GM03348 (cell line): ENCODE results near the gene C14orf93.
A peak's percentile ranks its signal among the peaks of the same experiment; 100 is the strongest.

Source experiments
- DNase-seq: peaks from one replicate; pipeline ENCODE4 v3.0.0; 2012; ENCODE audit warnings: low spot score

The C14orf93 gene

DNA sequence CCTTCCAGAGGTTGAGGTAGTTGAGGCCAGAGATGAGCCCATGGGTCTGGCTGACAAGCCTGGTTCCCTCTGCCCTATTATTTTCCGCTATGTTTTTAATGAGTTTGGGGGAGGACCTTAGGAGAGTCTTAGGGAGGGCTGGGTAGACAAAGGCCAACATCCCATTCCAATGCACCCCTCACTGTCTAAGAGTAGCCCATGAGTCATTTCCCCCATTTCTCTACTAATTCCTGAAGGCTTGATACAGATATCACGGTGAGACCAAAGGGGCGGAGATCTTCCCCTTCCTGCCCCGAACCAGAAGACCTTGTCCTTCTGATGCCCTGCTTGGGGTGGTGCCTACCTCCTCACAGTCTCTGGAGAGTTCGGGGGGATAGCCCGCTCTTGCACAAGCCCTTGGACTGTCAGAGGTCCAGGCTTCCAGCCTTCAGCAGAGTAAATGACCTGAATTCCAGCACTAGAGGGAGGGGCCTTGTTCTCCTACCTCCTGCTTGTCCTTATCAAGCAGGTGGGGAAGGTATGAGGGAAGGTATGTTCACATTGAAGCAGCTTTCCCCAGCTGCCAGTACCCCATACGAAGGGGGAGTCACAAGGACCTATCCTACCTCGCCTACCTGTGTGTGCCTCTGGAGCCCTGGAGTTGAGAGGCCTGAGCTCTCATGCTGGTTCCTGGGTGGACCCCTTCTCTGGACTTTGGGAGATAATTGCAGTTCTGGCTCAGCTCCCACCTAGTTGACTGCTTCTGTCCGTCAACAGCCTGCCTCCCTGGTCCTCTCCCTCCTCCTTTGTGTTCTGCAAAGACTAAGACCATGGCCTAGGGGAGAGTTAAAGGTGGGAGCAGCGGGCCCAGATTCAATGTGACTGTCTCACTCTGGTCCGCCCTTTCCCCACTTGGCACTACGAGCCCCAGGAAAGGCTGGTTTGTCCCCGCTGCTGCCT lies 35.7 kb upstream of the C14orf93 start:
- DNase-seq: no peak

DNA sequence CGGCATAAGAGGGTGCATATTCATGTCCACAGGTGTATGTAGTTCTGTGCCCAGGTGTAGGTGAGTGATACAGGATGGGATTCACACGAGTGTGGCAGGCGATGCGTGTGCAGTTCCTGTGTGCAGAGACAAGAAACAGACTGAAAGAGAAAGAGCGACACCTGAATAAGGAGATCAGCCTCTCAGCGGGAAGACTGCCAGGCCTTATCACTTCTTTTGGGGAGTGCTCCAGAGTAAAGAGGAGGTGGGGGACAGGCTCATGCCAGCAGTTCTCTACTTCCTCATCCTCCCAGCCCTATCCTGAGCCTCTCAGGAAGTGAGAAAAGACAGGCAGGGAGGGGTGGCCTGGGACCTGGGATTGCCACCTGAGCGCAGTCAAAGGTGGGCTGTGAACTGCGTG lies 34.9 kb upstream of the C14orf93 start:
- no peak for DNase-seq

DNA sequence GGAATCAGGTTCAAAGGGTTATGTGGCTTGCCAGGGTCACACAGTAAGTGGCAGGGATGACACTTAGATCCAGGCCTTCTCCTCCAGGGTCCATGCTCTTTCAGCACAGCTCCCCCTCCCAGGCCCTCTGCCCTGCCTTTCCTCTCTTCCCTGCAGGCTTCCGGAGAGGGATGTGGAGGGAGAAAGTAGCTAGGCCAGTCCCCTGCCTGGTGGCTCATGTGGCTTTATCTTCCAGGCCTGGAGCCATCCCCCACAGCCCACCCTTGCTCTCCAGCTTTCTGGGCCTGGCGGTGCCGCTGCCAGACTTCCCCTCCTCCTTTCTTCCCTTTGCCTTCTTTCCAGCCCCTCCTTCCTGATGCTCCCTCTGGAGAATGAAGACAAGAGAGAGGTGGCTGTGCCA lies 33.8 kb upstream of the C14orf93 start:
- DNase-seq: no peak

DNA sequence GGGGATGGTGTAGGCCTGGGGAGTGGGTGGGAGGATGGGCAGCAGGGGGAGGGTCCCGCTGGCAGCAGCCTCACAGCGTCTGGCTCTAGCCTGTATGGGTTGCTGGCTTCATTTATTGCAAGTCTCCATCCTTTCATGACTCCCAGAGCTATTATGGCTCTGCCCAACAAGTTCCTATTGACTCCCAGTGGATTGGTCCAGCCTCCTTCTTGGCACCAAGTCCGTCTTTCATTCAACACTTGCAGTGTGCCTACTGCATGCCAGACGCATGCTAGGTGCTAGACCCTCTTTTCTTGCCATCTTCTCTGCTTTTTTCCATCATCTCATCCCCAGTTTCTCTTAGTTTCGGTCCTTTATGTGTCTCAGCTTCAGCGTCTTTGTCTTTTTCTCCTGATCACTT lies 33.2 kb upstream of the C14orf93 start:
- DNase-seq: no peak

DNA sequence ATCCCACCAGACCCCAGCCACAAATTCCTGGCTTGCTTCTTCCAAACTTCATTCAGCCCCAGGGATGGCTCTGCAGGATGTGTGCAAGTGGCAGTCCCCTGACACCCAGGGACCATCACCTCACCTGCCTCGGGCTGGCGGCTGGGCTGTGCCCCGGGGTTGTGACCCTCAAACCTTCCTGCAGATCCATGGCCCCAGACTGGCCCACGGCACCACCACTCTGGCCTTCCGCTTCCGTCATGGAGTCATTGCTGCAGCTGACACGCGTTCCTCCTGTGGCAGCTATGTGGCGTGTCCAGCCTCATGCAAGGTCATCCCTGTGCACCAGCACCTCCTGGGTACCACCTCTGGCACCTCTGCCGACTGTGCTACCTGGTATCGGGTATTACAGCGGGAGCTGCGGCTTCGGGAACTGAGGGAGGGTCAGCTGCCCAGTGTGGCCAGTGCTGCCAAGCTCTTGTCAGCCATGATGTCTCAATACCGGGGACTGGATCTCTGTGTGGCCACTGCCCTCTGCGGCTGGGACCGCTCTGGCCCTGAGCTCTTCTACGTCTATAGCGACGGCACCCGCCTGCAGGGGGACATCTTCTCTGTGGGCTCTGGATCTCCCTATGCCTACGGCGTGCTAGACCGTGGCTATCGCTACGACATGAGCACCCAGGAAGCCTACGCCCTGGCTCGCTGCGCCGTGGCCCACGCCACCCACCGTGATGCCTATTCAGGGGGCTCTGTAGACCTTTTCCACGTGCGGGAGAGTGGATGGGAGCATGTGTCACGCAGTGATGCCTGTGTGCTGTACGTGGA lies 32.4 kb upstream of the C14orf93 start, which contains the start of gene PSMB11:
Gene PSMB11, plus strand, starts transcription at position 51 of the 804 bp plus-strand sequence. Its CDS starts 14 bp downstream, at position 65.
- DNase-seq: no peak

- no peak for DNase-seq
These were observed 31.8 kb upstream of the C14orf93 start for GRCh38 chr14:23041729-23042128.

DNA sequence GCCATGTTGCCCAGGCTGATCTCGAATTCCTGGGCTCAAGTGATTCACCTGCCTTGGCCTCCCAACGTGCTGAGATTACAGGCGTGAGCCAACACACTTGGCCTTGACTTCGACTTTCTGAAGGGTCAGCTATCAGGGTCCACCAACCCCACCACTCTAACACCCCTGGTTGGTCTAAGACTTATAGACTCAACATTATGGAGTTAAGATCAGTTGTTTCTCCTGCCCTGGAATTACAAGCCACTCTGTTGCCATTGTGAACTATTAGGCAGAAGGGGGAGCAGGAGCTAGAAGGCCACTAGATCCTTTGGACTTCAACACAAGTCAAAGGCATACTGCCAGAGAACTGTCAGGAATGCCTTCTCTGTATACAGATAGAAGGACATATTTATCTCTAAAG lies 30.2 kb upstream of the C14orf93 start:
- DNase-seq: no peak

- no peak for DNase-seq
These were observed 25.6 kb upstream of the C14orf93 start for GRCh38 chr14:23035303-23036144.

- DNase-seq: peak; percentile 91
These were observed 24.8 kb upstream of the C14orf93 start, which contains the start of gene PSMB5 for GRCh38 chr14:23034498-23035302. PSMB5 (minus strand) TSS chr14:23034900; CDS start chr14:23034881, 19 bp downstream.

DNA sequence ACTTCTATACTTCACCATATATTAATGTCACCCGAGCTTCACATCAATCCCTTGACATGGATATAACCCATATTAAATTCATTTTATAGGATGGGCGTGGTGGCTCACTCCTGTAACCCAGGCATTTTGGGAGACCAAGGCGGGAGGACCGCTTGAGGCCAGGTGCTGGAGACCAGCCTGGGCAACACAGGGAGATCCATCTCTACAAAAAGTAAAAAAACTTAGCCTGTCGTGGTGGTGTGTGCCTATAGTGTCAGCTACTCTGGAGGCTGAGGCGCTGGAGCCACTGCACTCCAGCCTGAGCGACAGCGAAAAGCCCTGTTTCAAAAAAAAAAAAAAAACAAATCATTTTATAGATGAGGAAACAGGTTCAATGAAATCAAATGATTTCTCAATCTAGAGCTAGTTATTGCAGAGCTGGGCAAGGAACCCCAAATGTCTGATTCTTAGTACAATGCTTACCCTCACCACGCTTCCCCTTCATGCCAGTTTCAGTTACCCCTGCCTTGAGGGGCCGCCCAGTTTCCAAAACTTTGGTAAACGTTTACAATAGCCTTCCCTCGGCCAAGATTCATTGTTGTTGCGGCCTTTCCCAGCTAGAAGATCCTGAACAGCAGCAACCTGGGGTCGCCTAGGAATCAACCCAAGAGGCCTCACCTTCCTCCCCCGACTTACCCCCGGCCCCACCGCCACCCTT lies 24.0 kb upstream of the C14orf93 start:
- no peak for DNase-seq

- no peak for DNase-seq
These were observed 23.3 kb upstream of the C14orf93 start for GRCh38 chr14:23033251-23033727.

DNA sequence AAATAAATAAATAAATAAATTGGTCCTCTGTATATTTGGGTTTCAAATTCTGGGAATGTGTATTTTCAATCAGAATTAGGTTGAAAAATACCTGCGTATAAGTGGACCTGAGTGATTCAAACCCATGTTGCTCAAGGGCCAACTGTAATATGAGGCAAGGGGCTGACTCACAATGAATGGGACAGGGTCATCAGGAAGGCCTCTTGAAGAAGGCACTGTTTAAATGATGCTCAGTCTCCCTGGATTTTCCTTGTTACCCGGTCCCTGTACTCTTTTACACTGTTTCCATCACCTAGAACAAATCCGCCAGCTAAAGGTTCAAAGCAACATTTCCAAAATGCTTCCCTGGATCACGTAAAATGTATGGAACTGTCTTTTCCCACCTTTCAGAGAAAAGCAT lies 21.0 kb upstream of the C14orf93 start:
- no peak for DNase-seq

DNA sequence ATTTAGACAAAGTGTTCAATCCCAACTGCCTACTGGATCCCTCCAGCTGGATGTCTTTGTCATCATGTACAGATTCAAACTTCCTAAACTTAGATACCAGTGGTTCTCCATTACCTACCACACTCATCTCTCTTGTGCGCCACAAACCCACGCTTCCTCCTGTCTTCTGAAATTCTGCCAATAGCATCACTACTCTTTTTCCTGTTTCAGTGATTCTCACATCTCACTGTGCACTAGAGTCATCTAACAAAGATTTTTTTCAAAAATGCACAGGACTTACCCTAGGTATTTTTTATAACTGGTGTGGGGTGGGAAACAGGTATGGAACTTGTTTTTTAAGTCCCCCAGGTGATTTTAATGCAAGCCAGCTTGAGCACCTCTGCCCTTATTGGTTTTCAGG lies 18.9 kb upstream of the C14orf93 start:
- no peak for DNase-seq

GRCh38 chr14:23025151-23025814 lies 15.3 kb upstream of the C14orf93 start:
- DNase-seq: no peak

DNA sequence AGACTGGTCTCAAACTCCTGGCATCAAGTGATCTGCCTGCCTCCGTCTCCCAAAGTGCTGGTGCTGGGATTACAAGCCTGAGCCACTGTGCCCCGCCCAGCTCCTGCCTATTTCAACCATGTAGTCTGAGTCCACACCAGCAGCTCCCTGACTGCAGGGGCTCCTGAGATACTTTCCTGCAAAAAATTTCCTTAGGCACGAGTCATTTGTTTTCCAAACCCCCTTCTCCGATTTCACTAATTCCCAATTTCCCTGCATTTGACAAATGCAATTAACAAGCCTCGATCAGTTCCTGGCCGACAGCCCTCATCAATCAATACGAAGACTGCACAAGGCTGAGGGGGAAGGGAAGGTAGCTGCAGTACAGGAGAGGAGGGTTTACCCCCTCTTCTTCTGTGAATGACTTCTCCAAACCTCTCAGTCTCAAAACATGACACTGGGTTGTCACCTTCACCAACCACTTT lies 14.7 kb upstream of the C14orf93 start:
- no peak for DNase-seq

DNA sequence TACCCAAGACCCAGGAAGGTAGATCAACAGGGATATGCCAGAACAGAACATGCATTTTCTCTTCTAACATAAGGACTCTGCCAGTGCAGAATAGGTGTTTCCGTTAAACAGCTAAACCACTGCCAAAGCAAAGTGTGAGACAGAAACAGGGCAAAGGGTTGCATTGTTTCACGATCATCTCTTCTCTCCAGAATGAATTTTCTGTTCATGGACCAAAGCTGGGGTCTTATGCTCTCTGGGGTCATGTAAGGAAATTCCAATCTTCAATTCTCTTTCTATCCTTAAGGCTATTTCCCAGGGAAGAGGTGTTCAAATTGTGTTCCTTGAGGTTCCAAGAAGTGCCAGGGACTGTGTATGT lies 13.8 kb upstream of the C14orf93 start:
- DNase-seq: no peak

- no peak for DNase-seq
These were observed 13.3 kb upstream of the C14orf93 start for GRCh38 chr14:23023022-23023794.

GRCh38 chr14:23021889-23022442 lies 12.0 kb upstream of the C14orf93 start:
- DNase-seq: no peak

DNA sequence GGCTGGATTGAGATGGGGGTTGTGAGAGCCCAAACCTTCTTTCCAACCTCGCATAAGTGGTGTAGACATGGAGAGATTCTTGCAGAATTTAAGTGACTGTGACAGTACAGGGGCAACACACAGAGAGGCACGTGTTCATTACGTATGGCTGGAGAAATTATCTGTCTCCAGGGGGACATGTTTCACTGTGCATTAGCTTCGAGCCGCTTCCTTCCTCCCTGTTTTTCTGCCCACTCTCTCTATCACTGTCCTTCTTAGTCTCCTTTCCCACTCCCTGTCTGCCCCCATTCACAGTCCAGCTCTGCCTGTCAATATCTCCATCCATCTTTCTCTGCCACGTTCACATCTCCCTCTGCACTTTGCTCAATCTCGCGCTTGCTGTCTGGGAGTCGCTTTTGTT lies 11.5 kb upstream of the C14orf93 start:
- DNase-seq: no peak
